NB4 (cell line): ENCODE measurements around the gene SH3GLB1.

ENCODE experiments used
- DNase-seq: peaks from one replicate; pipeline ENCODE4 v3.0.0; 2010; ENCODE audit warnings: low read depth
- H3K4me3 ChIP-seq: one replicate; pipeline ENCODE4 v1.5.1; 2011; ENCODE audit warnings: mild to moderate bottlenecking, low read depth, low read length, moderate library complexity
- MYC ChIP-seq: IDR thresholded peaks from 2 replicates; pipeline ENCODE4 v1.6.1; 2011; ENCODE audit warnings: low read depth, low read length
- POLR2A ChIP-seq: IDR thresholded peaks from 2 replicates; pipeline ENCODE4 v1.6.1; 2011; ENCODE audit warnings: mild to moderate bottlenecking; ENCODE audit not compliant: insufficient read length; ENCODE audit errors: extremely low read depth
- TF ChIP-seq, protein P1 (sequence below): IDR thresholded peaks from one replicate; pipeline ENCODE4 v1.5.1; 2012; ENCODE audit warnings: low read depth, low read length
- TF ChIP-seq, protein P2 (sequence below): IDR thresholded peaks from 2 replicates; pipeline ENCODE4 v1.6.1; 2011; ENCODE audit warnings: low read depth, low read length

SH3GLB1 gene

DNA sequence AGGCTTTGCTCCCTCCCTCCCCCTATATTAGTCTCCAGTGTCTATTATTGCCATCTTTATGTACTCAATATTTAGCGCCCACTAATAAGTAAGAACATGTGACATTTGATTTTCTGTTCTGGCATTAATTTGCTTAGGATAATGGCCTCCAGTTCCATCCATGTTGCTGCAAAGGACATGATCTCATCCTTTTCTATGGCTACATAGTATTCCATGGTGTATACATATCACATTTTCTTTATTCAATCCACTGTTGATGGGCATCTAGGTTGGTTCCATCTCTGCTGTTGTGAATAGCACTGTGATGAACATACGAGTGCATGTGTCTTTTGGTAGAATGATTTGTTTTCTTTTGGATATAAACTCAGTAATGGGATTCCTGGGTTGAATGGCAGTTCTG lies 61.3 kb downstream of the SH3GLB1 start:
- no peak for DNase-seq
- H3K4me3 ChIP-seq: no peak overlapping the region
- no peak for TF ChIP-seq MYC

DNA sequence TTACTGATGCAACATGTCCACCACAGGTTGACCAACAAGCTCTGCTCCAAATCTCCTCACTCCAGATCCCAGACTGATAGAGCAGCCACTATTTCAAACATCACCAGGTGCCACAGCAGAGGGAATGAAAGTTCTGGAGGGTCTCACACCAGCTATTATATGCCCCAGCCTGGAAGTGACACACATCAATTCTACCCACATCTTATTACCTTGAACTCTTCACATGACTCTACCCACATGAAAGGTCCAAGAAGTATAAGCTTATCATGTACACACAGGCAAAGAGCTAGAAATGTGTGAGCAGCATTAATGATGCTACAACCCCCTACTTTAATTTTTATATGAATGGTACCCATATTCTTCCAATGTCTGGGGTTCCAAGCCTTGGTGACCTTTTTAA lies 64.2 kb downstream of the SH3GLB1 start:
- TF ChIP-seq POLR2A: no peak
- TF ChIP-seq, protein P1, sequence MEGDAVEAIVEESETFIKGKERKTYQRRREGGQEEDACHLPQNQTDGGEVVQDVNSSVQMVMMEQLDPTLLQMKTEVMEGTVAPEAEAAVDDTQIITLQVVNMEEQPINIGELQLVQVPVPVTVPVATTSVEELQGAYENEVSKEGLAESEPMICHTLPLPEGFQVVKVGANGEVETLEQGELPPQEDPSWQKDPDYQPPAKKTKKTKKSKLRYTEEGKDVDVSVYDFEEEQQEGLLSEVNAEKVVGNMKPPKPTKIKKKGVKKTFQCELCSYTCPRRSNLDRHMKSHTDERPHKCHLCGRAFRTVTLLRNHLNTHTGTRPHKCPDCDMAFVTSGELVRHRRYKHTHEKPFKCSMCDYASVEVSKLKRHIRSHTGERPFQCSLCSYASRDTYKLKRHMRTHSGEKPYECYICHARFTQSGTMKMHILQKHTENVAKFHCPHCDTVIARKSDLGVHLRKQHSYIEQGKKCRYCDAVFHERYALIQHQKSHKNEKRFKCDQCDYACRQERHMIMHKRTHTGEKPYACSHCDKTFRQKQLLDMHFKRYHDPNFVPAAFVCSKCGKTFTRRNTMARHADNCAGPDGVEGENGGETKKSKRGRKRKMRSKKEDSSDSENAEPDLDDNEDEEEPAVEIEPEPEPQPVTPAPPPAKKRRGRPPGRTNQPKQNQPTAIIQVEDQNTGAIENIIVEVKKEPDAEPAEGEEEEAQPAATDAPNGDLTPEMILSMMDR: no peak
- no peak for TF ChIP-seq MYC
- TF ChIP-seq, protein P2, sequence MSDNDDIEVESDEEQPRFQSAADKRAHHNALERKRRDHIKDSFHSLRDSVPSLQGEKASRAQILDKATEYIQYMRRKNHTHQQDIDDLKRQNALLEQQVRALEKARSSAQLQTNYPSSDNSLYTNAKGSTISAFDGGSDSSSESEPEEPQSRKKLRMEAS: no peak
- DNase-seq: no peak
- no peak overlapping the region for H3K4me3 ChIP-seq

DNA sequence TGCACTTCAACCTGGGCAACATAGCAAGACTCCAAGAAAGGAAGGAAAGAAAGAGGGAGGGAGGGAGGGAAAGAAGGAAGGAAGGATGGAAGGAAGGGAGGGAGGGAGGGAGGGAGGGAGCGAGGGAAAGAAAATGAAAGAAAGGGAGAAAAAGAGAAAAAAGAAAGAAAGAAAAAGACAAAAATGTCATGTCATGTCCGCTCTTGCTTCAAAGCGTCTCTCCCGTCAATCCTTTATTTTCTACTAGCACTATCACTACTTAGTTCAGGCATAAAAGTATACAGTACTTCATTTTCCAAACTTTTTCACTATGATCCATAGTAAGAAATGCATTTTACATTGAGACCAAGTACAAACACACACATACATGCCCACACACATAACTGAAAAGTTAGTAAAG lies 64.7 kb downstream of the SH3GLB1 start:
- TF ChIP-seq, protein P2: no peak
- TF ChIP-seq, protein P1: no peak
- TF ChIP-seq POLR2A (no peak), MYC (no peak)
- no peak overlapping the region for H3K4me3 ChIP-seq
- DNase-seq: no peak

DNA sequence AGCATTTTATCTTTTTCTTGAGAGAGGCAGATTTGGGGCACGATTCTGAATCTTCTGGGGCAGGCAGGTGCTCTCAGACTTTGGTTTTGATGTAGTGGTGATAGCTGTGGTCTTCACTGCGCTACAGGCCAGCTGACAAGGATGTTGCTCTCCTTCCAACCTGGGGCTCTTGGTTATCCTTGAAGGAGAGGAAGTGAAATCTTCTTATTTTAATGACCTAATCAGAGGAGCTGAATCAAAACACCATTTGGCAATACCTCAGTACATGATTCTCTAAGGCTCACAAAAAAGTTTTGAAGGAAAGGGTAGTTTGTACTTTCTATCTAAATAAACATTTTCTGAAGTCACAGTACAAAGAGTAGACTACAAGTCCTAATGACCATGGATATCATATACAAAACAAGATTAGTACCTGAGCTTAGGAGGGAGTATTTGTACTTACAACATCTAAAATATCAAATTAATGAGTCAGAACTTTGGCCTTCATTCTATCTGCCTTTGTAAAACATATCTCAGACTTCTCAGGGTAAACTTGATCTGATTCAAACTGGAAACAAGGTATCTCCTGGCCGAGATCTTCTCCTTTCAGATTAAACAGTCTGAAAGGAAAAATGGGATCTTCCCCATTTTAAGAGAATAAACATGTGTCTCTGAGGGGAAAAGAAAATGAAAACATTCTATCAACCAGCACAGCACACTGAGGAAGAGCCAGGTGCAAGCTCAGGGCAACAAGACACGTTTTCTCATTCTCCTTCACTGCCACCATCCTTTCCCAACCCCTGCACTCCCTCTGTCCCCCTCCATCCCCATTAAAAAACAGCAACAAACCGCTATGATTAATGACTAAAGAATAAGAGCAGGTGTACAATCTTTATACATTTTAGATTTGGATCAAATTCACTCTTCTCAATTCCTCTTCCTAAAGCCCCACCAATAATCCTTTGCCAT lies 69.2 kb downstream of the SH3GLB1 start:
- DNase-seq: no peak
- H3K4me3 ChIP-seq: peak overlapping the region; percentile 17
- TF ChIP-seq MYC (no peak), POLR2A (no peak)
- TF ChIP-seq, protein P1: no peak
- TF ChIP-seq, protein P2: no peak

DNA sequence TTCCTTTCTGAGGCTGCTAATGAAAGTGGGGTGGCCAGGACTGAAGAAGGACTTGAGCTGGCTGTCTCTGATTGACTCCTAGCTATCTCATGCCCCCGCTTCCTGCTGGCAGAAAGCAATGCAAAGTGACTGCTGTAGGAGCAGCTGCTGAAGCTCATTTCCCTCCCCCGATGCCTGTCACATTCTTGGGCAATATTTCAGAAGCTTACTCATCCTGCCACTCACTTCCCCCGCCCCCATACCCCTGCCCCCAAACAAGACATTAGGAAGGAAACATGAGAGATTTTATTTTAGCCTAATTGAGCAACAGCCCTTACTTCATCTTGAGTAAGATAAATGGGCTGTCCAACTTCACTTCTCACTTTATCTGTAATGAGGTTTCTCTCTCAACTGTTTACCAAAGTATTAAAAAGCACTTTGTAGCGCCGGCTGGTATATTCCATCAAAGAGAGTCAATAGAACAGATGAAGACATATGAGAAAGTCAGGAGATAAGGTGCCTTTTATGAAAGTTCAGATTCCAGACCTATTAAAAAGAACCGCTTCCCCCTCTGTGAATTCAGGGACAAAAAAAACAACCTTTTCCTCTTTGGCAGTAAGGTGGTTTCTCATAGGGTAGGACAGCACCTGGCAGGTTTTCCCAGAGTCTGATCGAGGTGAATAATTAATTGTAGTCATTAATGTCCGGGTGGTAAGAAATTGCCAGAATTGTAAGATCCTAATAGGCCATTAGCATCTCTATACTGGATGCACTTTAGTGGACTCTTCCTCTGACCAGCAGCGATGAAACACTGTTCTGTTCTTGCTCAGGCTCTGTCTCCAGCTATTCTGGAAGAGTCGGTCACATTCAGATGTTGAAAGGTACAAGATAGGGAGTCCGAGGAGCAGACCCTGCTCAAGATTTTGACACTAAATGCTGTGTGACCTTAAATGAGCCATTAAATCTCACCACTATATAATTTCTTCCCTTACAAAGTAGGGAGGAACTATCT lies 70.2 kb downstream of the SH3GLB1 start:
- TF ChIP-seq POLR2A (no peak), MYC (peak; percentile 67)
- TF ChIP-seq, protein P1: no peak
- TF ChIP-seq, protein P2: peak; percentile 59
- DNase-seq: peak; percentile 98
- peak overlapping the region; percentile 27 for H3K4me3 ChIP-seq

DNA sequence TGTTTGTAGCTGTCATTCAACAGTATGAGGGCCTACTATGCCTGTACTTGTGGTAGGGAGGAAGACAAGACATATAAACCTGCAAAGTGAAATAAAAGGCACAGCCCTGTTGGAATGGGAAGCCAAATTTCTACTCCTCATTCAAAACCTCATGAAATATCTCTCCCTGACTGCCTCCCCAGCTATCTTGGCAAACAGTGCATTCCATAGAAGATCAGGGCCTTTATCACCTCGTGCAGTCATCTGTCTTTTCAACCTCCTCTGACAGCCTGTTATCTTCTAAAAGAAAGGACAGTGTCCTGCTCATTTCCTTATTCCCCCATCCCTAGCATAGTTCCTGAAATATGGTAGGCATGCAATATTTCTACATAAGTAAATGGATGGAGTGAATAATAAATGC lies 71.0 kb downstream of the SH3GLB1 start:
- no peak overlapping the region for H3K4me3 ChIP-seq
- TF ChIP-seq, protein P1: no peak
- TF ChIP-seq MYC (no peak), POLR2A (no peak)
- TF ChIP-seq, protein P2: no peak
- no peak for DNase-seq
